GM12872 (cell line): ENCODE data around the gene KRT74.

Experiments
- TF ChIP-seq, protein P1 (sequence below): IDR thresholded peaks from 3 replicates; pipeline ENCODE4 v1.5.1; 2011; ENCODE audit warnings: low read depth, mild to moderate bottlenecking, low read length, moderate library complexity; ENCODE audit not compliant: insufficient read depth

KRT74 gene

DNA sequence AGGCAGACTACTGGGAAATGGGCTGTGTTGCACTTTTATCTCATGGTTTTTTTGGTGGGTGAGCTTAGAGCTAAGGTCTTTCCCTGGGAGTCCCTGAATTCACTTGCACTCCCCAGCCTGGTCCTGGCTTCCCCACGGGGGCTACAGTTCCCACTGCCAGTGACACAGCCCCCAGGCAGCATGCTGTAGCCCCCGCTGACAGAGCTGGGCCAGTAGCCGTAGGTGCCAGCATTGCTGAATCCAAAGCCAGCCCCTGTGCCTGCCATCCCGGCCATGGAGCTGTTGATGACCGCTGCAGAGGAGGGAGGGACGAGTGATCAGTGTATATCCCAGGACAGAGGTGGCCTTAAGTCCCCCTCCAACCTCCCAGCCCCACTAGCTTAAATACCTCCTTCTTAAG is 34.5 kb upstream of the KRT74 start:
- TF ChIP-seq, protein P1, sequence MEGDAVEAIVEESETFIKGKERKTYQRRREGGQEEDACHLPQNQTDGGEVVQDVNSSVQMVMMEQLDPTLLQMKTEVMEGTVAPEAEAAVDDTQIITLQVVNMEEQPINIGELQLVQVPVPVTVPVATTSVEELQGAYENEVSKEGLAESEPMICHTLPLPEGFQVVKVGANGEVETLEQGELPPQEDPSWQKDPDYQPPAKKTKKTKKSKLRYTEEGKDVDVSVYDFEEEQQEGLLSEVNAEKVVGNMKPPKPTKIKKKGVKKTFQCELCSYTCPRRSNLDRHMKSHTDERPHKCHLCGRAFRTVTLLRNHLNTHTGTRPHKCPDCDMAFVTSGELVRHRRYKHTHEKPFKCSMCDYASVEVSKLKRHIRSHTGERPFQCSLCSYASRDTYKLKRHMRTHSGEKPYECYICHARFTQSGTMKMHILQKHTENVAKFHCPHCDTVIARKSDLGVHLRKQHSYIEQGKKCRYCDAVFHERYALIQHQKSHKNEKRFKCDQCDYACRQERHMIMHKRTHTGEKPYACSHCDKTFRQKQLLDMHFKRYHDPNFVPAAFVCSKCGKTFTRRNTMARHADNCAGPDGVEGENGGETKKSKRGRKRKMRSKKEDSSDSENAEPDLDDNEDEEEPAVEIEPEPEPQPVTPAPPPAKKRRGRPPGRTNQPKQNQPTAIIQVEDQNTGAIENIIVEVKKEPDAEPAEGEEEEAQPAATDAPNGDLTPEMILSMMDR, result no peak

DNA sequence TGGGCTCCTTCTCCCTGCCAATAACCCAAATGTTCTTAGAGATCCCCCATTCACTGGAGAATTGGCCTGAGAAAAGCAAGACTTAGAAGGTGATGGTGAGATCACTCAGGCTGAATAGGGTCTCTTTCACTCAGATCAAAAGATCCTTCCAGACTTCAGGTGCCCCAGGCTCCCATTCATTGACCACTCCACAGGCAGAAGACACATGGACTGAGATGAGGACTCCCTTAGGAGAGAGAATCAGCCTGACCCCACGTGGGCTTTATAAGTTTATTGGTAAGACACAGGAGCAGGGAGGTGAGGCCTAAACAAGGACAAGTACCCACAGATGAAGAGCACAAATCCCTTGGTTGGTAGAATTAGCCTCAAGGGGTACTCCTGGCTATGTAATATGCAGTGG is 33.7 kb upstream of the KRT74 start:
- TF ChIP-seq, protein P1, result no peak

DNA sequence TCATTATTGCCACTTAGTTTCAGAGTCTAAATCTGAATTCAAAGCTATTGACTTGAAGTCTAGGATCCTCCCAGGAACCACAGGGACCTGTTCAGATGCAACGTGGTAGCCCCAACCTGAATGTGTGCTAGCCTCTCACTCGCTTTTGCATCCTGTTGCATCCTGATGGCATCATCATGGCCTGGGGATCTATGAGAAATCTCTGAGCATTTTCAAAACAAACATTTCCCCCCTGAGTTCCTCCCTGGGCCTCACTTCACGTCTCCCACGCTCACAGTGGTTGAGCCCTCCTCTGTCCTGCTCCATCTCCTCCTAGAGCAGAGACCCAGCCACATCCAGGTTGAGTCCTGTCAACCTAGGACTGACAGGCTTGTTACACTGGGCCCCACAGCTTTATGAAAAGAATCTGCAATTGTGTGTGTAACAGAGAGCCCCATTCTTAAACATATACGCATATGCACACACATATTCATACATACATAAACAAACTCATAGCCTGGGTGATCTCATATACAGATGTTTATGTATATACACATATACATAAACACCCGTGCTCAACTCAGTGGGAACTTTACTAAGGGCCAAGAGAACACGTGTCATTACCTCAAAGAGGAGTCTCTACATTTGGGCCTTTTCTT is 33.1 kb upstream of the KRT74 start:
- TF ChIP-seq, protein P1, result no peak

DNA sequence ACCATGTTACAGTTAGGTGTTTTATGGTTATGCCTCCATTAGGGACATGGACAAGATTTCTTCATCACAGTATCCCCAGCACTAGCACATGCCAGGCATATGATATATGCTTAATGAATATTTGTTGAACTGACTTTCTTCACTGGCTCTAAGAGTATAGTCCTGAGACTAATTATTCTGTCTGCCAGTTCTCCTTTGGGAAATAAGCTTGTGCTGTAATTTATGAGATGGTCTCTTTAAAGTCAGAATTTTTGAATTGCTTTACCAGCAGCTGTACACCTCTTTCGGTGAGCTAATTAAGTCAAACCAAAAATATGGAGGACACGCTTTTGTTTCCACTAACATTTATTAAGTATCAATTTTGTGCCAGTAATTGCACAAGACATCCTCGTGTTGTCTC is 32.5 kb upstream of the KRT74 start:
- TF ChIP-seq, protein P1, result no peak

DNA sequence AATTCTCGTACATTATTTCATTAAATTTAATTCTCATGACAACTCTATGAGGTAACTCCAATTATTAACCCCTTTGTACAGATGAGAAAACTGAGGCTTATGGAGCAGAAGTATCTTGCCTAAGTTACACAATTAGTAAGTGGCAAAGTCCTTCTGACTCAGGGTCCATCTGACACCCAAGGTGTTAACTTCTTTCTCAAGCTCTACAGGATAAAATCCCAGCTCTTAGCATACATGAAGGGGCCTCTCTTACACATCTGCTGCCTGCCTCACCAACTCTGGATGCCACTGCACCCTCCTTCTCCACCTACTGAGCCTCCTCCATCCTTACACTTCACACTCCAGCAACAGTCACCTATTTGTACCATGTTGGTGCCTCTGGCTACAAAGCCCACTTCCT is 31.9 kb upstream of the KRT74 start:
- TF ChIP-seq, protein P1, result no peak

DNA sequence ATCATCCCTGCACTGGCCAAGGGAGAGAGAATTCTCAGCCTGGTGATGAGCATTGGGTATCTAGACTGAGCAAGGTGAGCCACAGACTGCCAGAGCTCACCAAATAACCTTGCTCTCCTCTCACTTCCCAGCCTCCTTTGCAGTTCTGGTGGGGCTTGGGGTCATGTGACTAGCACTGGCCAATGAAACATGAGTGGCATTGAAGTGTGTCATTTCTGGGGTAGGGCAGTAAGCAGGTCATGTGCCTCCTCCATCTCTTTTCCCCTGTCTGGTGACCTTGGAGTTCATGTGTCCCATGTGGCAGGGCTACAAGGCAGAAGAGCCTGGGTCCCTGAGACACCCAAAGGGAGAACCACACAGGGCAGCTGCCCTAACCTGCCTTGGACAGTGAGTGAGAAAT is 31.2 kb upstream of the KRT74 start:
- TF ChIP-seq, protein P1, result no peak

DNA sequence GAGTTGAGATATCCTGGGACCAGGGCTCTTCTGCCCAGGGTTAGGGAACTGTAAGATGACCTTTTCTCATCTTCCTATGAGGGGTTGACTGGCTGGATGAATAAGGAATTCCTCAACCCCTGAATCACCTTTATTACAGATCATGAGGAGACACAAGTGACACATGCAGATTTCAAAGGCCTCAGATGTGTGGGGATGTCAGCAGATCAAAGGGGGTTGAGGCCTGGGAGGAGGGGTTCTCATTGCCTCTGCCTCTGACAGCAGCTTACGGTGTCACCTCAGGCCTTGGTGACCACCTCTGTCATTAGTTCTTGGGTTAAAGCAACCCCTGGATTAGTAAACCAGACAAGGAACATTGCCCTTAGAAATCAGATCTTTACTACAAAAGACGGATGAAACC is 29.7 kb upstream of the KRT74 start:
- TF ChIP-seq, protein P1, result no peak
